ENCODE results near the gene CEP19.

DNA sequence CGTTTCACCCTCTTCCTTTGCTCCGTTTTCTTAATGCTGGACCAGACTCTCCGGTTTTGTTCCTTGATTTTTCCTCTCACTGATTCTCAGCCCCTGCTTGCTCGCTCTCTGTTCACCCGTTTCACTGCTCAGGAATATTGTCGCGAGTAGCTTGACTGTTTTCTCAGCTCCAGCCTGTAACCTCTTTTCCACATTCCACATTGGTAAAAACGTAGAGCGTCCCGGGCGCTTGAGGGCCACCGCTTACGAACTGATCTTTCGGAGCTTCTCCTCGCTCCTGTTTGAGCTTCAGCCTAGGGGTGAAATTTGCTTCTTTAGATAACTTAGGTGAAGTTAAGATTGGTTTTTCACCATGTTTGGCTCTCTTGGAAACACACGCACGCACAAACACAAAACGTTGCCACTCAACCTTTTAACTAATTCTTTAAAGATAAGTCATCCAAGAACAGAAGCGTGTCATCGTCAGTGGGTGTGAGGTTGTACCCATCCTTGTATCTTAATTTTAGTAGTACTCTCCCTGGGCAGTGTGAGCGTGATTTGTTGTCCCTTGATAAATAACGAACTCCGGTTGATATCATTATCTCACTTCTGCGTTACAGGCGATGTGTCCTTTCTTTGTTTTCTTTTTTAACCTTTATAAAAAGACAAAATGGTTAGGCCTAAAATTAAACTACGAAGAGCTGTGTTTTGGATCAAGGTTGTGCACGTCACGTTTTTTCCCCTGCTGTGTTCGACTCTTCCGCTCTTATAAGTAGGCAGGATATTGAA is 28.6 kb upstream of the CEP19 start:
- TF ChIP-seq, protein P1, sequence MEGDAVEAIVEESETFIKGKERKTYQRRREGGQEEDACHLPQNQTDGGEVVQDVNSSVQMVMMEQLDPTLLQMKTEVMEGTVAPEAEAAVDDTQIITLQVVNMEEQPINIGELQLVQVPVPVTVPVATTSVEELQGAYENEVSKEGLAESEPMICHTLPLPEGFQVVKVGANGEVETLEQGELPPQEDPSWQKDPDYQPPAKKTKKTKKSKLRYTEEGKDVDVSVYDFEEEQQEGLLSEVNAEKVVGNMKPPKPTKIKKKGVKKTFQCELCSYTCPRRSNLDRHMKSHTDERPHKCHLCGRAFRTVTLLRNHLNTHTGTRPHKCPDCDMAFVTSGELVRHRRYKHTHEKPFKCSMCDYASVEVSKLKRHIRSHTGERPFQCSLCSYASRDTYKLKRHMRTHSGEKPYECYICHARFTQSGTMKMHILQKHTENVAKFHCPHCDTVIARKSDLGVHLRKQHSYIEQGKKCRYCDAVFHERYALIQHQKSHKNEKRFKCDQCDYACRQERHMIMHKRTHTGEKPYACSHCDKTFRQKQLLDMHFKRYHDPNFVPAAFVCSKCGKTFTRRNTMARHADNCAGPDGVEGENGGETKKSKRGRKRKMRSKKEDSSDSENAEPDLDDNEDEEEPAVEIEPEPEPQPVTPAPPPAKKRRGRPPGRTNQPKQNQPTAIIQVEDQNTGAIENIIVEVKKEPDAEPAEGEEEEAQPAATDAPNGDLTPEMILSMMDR (IDR thresholded peaks at IDR 0.05): no peak
- TF ChIP-seq, protein P2, sequence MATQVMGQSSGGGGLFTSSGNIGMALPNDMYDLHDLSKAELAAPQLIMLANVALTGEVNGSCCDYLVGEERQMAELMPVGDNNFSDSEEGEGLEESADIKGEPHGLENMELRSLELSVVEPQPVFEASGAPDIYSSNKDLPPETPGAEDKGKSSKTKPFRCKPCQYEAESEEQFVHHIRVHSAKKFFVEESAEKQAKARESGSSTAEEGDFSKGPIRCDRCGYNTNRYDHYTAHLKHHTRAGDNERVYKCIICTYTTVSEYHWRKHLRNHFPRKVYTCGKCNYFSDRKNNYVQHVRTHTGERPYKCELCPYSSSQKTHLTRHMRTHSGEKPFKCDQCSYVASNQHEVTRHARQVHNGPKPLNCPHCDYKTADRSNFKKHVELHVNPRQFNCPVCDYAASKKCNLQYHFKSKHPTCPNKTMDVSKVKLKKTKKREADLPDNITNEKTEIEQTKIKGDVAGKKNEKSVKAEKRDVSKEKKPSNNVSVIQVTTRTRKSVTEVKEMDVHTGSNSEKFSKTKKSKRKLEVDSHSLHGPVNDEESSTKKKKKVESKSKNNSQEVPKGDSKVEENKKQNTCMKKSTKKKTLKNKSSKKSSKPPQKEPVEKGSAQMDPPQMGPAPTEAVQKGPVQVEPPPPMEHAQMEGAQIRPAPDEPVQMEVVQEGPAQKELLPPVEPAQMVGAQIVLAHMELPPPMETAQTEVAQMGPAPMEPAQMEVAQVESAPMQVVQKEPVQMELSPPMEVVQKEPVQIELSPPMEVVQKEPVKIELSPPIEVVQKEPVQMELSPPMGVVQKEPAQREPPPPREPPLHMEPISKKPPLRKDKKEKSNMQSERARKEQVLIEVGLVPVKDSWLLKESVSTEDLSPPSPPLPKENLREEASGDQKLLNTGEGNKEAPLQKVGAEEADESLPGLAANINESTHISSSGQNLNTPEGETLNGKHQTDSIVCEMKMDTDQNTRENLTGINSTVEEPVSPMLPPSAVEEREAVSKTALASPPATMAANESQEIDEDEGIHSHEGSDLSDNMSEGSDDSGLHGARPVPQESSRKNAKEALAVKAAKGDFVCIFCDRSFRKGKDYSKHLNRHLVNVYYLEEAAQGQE (IDR thresholded peaks at IDR 0.05; ENCODE audit: insufficient read depth in 1 of 2, low read depth in 2 of 2, low read length in 1 of 2): no peak
- no peak for TF ChIP-seq POLR2AphosphoS5 (IDR thresholded peaks at IDR 0.05; ENCODE audit: low read depth, low read length)
- TF ChIP-seq SIN3A (IDR thresholded peaks at IDR 0.05; ENCODE audit: borderline replicate concordance, insufficient read depth, low read depth, low read length): no peak; the same call in 1 of the 2 replicates
